ENCODE measurements around the gene CAB39L.

Gene CAB39L

DNA sequence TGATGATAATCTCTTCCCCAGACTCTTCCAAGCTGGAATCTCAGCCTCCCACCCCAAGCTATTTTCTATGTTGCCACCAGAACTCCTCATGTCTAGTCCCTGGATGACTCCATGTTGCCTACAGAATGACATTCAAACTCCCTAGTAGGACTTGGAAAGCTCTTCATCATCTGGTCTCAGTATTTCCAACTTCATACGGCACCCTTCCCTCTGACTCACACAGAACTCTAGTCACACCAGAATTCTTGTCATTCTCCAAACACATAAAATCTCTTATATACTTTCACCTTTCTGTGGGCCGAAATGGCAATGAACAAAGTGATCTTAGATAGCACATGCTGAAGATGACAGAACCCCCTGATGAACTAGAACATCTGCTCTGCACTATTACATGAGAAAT, 86.2 kb downstream of the CAB39L start:
- DNase-seq (ENCODE audit: low read depth), result peak; percentile 30
- TF ChIP-seq, protein P1, sequence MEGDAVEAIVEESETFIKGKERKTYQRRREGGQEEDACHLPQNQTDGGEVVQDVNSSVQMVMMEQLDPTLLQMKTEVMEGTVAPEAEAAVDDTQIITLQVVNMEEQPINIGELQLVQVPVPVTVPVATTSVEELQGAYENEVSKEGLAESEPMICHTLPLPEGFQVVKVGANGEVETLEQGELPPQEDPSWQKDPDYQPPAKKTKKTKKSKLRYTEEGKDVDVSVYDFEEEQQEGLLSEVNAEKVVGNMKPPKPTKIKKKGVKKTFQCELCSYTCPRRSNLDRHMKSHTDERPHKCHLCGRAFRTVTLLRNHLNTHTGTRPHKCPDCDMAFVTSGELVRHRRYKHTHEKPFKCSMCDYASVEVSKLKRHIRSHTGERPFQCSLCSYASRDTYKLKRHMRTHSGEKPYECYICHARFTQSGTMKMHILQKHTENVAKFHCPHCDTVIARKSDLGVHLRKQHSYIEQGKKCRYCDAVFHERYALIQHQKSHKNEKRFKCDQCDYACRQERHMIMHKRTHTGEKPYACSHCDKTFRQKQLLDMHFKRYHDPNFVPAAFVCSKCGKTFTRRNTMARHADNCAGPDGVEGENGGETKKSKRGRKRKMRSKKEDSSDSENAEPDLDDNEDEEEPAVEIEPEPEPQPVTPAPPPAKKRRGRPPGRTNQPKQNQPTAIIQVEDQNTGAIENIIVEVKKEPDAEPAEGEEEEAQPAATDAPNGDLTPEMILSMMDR (IDR thresholded peaks at IDR 0.05; ENCODE audit: low read length, missing control alignments), result no peak

DNA sequence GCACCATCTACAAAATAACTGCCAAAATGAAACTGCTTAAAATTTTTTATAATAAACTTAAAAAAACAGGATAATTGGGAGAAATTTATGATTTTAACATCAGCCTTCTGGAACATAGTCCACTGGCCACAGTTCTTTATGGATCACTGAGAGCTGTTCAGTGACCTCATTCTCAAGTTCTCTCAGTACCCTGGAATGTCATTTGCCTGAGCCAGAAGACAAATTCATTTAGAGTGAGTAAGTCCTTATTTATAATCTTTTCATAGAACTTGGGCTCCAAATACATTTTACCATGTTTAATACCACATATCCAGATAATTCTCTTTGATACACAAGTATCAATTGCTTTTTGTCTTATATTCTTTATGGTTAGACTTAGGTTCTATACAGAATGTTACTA, 87.6 kb downstream of the CAB39L start:
- no peak overlapping the region for H3K4me3 ChIP-seq (replicated peaks; ENCODE audit: low read depth, low read length)
- TF ChIP-seq, protein P1 (IDR thresholded peaks at IDR 0.05; ENCODE audit: low read length, missing control alignments), result no peak
- DNase-seq (ENCODE audit: low read depth), result peak; percentile 81

More for the DNA sequence above, 86.2 kb downstream of the CAB39L start:
- H3K4me3 ChIP-seq (replicated peaks; ENCODE audit: low read depth, low read length), result no peak overlapping the region

DNA sequence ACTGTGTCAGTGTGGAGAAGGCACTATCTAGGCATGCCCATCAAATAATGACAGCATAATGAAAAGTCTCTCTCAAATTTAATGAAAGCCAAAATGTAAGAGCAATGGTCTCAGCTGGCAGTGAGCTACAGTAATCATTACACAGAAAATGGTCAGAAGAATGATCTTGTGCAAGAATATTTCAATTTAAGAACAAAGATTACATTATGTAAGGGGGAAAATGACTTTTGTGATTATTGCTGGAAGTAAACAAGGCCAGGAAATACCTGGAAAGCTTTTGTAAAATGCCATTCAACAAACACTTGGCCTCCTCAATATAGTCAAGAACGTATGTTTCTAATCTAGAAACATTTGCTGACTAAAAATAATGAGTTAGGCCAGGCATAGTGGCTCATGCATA, 89.1 kb downstream of the CAB39L start:
- peak; percentile 48 for DNase-seq (ENCODE audit: low read depth)
- TF ChIP-seq, protein P1 (IDR thresholded peaks at IDR 0.05; ENCODE audit: low read length, missing control alignments), result no peak
- H3K4me3 ChIP-seq (replicated peaks; ENCODE audit: low read depth, low read length), result no peak overlapping the region

DNA sequence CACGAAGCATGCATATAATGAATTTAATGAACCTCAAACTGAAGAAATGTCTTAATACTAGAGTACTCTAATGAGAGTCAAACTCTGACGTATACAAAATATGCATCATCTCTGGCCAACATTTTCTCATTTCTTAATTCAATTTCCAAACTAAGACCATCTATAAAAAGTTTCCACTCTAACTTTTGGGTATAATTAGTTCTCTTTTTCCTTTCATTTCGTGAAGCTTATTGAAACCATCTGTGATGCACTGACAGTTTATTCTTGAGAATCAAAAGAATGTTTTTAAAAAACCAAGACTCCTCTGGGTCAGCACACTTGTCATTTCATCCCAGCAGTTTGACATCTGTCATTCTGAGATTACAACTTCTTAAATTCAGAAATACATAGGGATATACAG, 90.0 kb downstream of the CAB39L start:
- DNase-seq (ENCODE audit: low read depth), result no peak
- TF ChIP-seq, protein P1 (IDR thresholded peaks at IDR 0.05; ENCODE audit: low read length, missing control alignments), result no peak
- no peak overlapping the region for H3K4me3 ChIP-seq (replicated peaks; ENCODE audit: low read depth, low read length)

DNA sequence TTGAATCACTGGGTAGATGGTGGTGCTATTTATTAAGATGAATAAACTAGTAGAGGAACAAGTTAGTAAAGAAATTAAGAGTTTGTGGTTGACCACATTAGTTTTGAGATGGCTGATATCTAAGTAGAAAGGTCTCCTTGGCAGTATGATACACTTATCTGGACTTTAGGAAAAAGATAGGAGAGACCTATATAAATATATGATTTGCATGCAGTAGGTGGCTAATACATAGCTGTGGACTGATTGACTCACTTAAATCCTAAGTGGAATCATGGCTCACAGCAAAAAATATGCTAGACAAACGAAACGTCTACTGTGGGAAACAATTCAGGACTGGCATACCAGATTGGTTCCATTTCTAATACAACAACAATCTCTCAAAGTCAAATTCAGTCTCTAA, 92.0 kb downstream of the CAB39L start:
- H3K4me3 ChIP-seq (replicated peaks; ENCODE audit: low read depth, low read length), result no peak overlapping the region
- no peak for DNase-seq (ENCODE audit: low read depth)
- TF ChIP-seq, protein P1 (IDR thresholded peaks at IDR 0.05; ENCODE audit: low read length, missing control alignments), result no peak

DNA sequence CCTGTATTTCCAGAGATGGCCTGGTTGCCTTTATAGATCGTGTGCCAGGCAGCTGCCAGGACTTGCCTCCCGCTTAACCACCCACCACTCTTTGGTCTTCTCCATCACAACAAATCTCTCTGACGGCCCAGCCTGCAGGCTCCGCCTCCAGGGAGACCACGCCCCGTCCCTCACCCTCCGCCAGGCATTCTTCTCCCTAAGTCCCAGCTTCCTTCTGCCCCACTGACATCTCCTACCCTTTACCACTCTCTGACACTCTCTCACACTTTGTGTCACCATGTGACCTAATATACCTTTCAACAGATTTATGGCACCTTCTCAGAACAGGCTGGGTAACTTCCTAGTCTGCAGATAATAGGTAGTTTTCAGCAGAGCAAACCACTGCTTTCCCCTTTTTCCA, 95.1 kb downstream of the CAB39L start:
- H3K4me3 ChIP-seq (replicated peaks; ENCODE audit: low read depth, low read length), result no peak overlapping the region
- DNase-seq (ENCODE audit: low read depth), result no peak
- TF ChIP-seq, protein P1 (IDR thresholded peaks at IDR 0.05; ENCODE audit: low read length, missing control alignments), result no peak

DNA sequence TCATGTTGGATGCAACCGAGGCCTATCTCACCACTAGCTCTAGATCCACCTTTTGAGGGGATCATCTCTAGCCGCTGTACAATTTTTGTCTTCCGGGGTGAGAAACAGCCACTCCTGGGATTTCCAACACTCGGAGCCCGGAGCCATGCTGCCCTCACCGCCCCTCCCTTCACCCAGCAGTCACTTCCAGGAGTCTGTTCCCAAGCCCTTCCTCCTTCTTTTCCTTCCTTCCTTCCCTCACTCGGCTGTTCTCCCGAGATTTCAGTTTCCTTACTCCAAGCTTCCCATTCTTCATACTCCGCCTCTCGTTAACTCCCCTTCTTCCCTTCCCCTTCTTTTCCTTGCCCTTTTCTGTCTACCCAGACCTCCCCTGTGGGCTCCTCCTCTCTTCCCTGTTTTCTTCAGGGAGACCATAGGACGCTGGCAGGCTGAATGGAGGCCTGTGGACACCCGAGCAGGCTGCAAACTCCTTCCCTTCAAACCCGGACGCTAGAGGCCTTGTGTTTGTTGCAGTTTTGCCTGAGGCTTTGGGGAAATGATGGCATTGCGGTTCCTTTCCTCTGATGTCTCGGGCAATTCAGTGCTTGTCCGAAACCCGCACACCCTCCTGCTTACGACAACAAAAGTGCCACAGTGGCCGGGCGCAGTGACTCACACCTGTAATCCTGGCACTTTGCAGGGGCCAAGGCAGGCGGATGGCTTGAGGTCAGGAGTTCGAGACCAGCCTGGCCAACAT, 96.0 kb downstream of the CAB39L start:
- TF ChIP-seq, protein P1 (IDR thresholded peaks at IDR 0.05; ENCODE audit: low read length, missing control alignments), result no peak
- H3K4me3 ChIP-seq (replicated peaks; ENCODE audit: low read depth, low read length), result no peak overlapping the region
- no peak for DNase-seq (ENCODE audit: low read depth)

Measured in fibroblast of pulmonary artery (primary cell).